HG02884 (cell line): Measurements from ENCODE around the gene EXO1.

Experiments
- ATAC-seq: cut with Tn5 transposase; IDR thresholded peaks from one replicate; pipeline ENCODE4 v1.9.1; 2021; ENCODE audit warnings: mild to moderate bottlenecking, moderate library complexity; ENCODE audit not compliant: unreplicated experiment

Gene EXO1

GRCh38 chr1:241883159-241883558, 35.2 kb downstream of the EXO1 start:
- no peak for ATAC-seq

- ATAC-seq, result no peak
Observed at GRCh38 chr1:241888232-241888631, 40.2 kb downstream of the EXO1 start.

GRCh38 chr1:241891296-241891695, 43.3 kb downstream of the EXO1 start:
- ATAC-seq, result no peak

GRCh38 chr1:241894016-241894415, 46.0 kb downstream of the EXO1 start:
- no peak for ATAC-seq

- peak; percentile 75 for ATAC-seq
Observed at GRCh38 chr1:241895013-241895412, 47.0 kb downstream of the EXO1 start.

- no peak for ATAC-seq
Observed at GRCh38 chr1:241896670-241896962, 48.6 kb downstream of the EXO1 start.

- ATAC-seq, result no peak
Observed at GRCh38 chr1:241899210-241899609, 51.2 kb downstream of the EXO1 start.

- no peak for ATAC-seq
Observed at GRCh38 chr1:241900381-241900780, 52.4 kb downstream of the EXO1 start.

- no peak for ATAC-seq
Observed at GRCh38 chr1:241902391-241903065, 54.5 kb downstream of the EXO1 start.

- ATAC-seq, result no peak
Observed at GRCh38 chr1:241916196-241916595, 68.2 kb downstream of the EXO1 start.

GRCh38 chr1:241917487-241917886, 69.5 kb downstream of the EXO1 start:
- no peak for ATAC-seq

GRCh38 chr1:241918879-241919278, 70.9 kb downstream of the EXO1 start:
- no peak for ATAC-seq

GRCh38 chr1:241924080-241924808, 76.2 kb downstream of the EXO1 start:
- ATAC-seq, result no peak

- no peak for ATAC-seq
Observed at GRCh38 chr1:241926141-241926540, 78.1 kb downstream of the EXO1 start.

GRCh38 chr1:241927321-241927720, 79.3 kb downstream of the EXO1 start:
- no peak for ATAC-seq

GRCh38 chr1:241932845-241933244, 84.8 kb downstream of the EXO1 start:
- ATAC-seq, result no peak

- ATAC-seq, result no peak
Observed at GRCh38 chr1:241934201-241934848, 86.3 kb downstream of the EXO1 start.

- no peak for ATAC-seq
Observed at GRCh38 chr1:241934866-241935265, 86.9 kb downstream of the EXO1 start.
